H9 (cell line): Measurements from ENCODE around the gene TMEM117. TPM values are rescaled to one million over a fixed set of nuclear protein-coding genes. Genes with fewer than 3 reads are reported as not detected.

Experiments used
- DNase-seq: peaks from one replicate; pipeline ENCODE4 v3.0.0-alpha.2; 2017
- H2AFZ ChIP-seq: one replicate; pipeline ENCODE4 v1.6.1; 2013; ENCODE audit warnings: mild to moderate bottlenecking, low read length, control low read depth, moderate library complexity
- H2AK5ac ChIP-seq: 2 replicates; pipeline ENCODE4 v1.6.1; 2013; ENCODE audit warnings: low read length, control low read depth, mixed read lengths; ENCODE audit not compliant: insufficient read length
- H2BK120ac ChIP-seq: one replicate; pipeline ENCODE4 v1.6.1; 2013; ENCODE audit warnings: low read depth, mild to moderate bottlenecking, low read length, control low read depth, inconsistent platforms; ENCODE audit not compliant: poor library complexity, severe bottlenecking
- H2BK12ac ChIP-seq: 2 replicates; pipeline ENCODE4 v1.6.1; 2013; ENCODE audit warnings: low read length, control low read depth, mixed read lengths, low read depth; ENCODE audit not compliant: insufficient read length
- H2BK15ac ChIP-seq: 2 replicates; pipeline ENCODE4 v1.6.1; 2013; ENCODE audit warnings: low read depth, low read length, control low read depth
- H2BK20ac ChIP-seq: one replicate; pipeline ENCODE4 v1.6.1; 2013; ENCODE audit warnings: low read depth, mild to moderate bottlenecking, low read length, control low read depth, inconsistent platforms; ENCODE audit not compliant: poor library complexity, severe bottlenecking
- H2BK5ac ChIP-seq: 2 replicates; pipeline ENCODE4 v1.6.1; 2013; ENCODE audit warnings: low read length, control low read depth, mixed read lengths; ENCODE audit not compliant: insufficient read length
- H3K14ac ChIP-seq: 2 replicates; pipeline ENCODE4 v1.6.1; 2013; ENCODE audit warnings: low read length, control low read depth; ENCODE audit not compliant: insufficient read depth
- H3K18ac ChIP-seq: 2 replicates; pipeline ENCODE4 v1.6.1; 2013; ENCODE audit warnings: low read depth, mild to moderate bottlenecking, mixed read lengths, low read length, control low read depth; ENCODE audit not compliant: insufficient read length
- H3K23ac ChIP-seq: 2 replicates; pipeline ENCODE4 v1.6.1; 2013; ENCODE audit warnings: low read length, control low read depth, mixed read lengths, low read depth; ENCODE audit not compliant: insufficient read length
- H3K23me2 ChIP-seq: 2 replicates; pipeline ENCODE4 v1.6.1; 2013; ENCODE audit warnings: low read depth, mild to moderate bottlenecking, mixed read lengths, low read length, control low read depth; ENCODE audit not compliant: insufficient read length, poor library complexity, severe bottlenecking
- H3K27ac ChIP-seq: 2 replicates; pipeline ENCODE4 v1.5.1; 2013; ENCODE audit warnings: low read length, control low read depth, mixed read lengths, low read depth; ENCODE audit not compliant: insufficient read length
- H3K27me3 ChIP-seq: 2 replicates; pipeline ENCODE4 v1.6.1; 2013; ENCODE audit warnings: low read length, control low read depth, inconsistent platforms; ENCODE audit not compliant: insufficient read depth
- H3K4ac ChIP-seq: 2 replicates; pipeline ENCODE4 v1.6.1; 2013; ENCODE audit warnings: low read depth, mild to moderate bottlenecking, control low read depth, inconsistent platforms, low read length, moderate library complexity
- H3K4me1 ChIP-seq: 2 replicates; pipeline ENCODE4 v1.6.1; 2013; ENCODE audit warnings: low read length, control low read depth, inconsistent platforms; ENCODE audit not compliant: insufficient read depth
- H3K4me2 ChIP-seq: 2 replicates; pipeline ENCODE4 v1.6.1; 2013; ENCODE audit warnings: low read length, control low read depth, mixed read lengths; ENCODE audit not compliant: insufficient read length, insufficient read depth
- H3K56ac ChIP-seq: 2 replicates; pipeline ENCODE4 v1.6.1; 2013; ENCODE audit warnings: low read depth, mild to moderate bottlenecking, mixed read lengths, low read length, control low read depth; ENCODE audit not compliant: insufficient read length
- H3K79me1 ChIP-seq: 2 replicates; pipeline ENCODE4 v1.6.1; 2013; ENCODE audit warnings: low read depth, mild to moderate bottlenecking, moderate library complexity, low read length, control low read depth, inconsistent platforms; ENCODE audit not compliant: insufficient read depth, poor library complexity, severe bottlenecking
- H3K79me2 ChIP-seq: 2 replicates; pipeline ENCODE4 v1.6.1; 2013; ENCODE audit warnings: low read length, control low read depth, inconsistent platforms; ENCODE audit not compliant: insufficient read depth
- H3K9ac ChIP-seq: 2 replicates; pipeline ENCODE4 v1.6.1; 2013; ENCODE audit warnings: low read length, control low read depth, mixed read lengths; ENCODE audit not compliant: insufficient read length; ENCODE audit errors: extremely low read depth
- H3K9me3 ChIP-seq: one replicate; pipeline ENCODE4 v1.6.1; 2013; ENCODE audit warnings: low read depth, low read length, inconsistent platforms; ENCODE audit not compliant: control insufficient read depth
- H3T11ph ChIP-seq: one replicate; pipeline ENCODE4 v1.6.1; 2013; ENCODE audit warnings: mild to moderate bottlenecking, low read length, control low read depth, inconsistent platforms
- H4K20me1 ChIP-seq: one replicate; pipeline ENCODE4 v1.6.1; 2013; ENCODE audit not compliant: control insufficient read depth, insufficient read length, insufficient read depth
- H4K5ac ChIP-seq: 2 replicates; pipeline ENCODE4 v1.6.1; 2013; ENCODE audit warnings: low read depth, mild to moderate bottlenecking, mixed read lengths, low read length, control low read depth; ENCODE audit not compliant: insufficient read length
- H4K8ac ChIP-seq: replicated peaks from 2 replicates; pipeline ENCODE4 v1.6.1; 2013; ENCODE audit warnings: low read length, control low read depth, mixed read lengths, low read depth; ENCODE audit not compliant: insufficient read length
- H4K91ac ChIP-seq: 2 replicates; pipeline ENCODE4 v1.6.1; 2013; ENCODE audit warnings: low read depth, mild to moderate bottlenecking, moderate library complexity, mixed read lengths, low read length, control low read depth; ENCODE audit not compliant: insufficient read length
- H3K27ac Mint-ChIP-seq, 3 experiments: 2 replicates in 2 of 3; 3 replicates in 1 of 3; pipeline ENCODE4 v1.8.0; 2020 to 2021; ENCODE audit warnings: mixed read lengths in 3 of 3, mild to moderate bottlenecking in 1 of 3, moderate library complexity in 1 of 3
- H3K27me3 Mint-ChIP-seq: 2 replicates; pipeline ENCODE4 v1.8.0; 2021; ENCODE audit warnings: low read depth, mild to moderate bottlenecking, moderate library complexity, mixed read lengths
- H3K36me3 Mint-ChIP-seq, 3 experiments: 2 replicates in 2 of 3; 3 replicates in 1 of 3; pipeline ENCODE4 v1.8.0; 2020 to 2021; ENCODE audit warnings: low read depth in 3 of 3, mixed read lengths in 3 of 3; ENCODE audit not compliant: insufficient read depth in 1 of 3
- H3K4me1 Mint-ChIP-seq, 2 experiments: 2 replicates each; pipeline ENCODE4 v1.8.0; 2020; ENCODE audit warnings: mixed read lengths in 2 of 2
- H3K4me3 Mint-ChIP-seq, 2 experiments: 2 replicates in 1 of 2; 3 replicates in 1 of 2; pipeline ENCODE4 v1.8.0; 2020 to 2021; ENCODE audit warnings: mild to moderate bottlenecking in 2 of 2, mixed read lengths in 2 of 2, moderate library complexity in 1 of 2
- H3K9me3 Mint-ChIP-seq, 2 experiments: 2 replicates in 1 of 2; 3 replicates in 1 of 2; pipeline ENCODE4 v1.8.0; 2020; ENCODE audit warnings: mild to moderate bottlenecking in 2 of 2, mixed read lengths in 2 of 2, moderate library complexity in 1 of 2
- CTCF ChIP-seq: fragments of 200-600 bp; sonication (generic); conservative IDR thresholded peaks from 3 replicates; pipeline ENCODE4 v1.8.0; 2021; ENCODE audit warnings: antibody characterized with exemption, mild to moderate bottlenecking
- WGBS: extraction: QIAGEN DNeasy Blood & Tissue Kit; methylation state at CpG from one replicate; pipeline ENCODE4 v1.1.7; 2013; ENCODE audit warnings: missing lambda C conversion rate, low lambda C conversion rate, mixed read lengths; ENCODE audit not compliant: insufficient read length; ENCODE audit errors: extremely low coverage; 5-methylcytosine and 5-hydroxymethylcytosine counted together
- total RNA-seq: library from RNA; stranded (reverse); gene quantifications from 2 replicates; pipeline ENCODE4 v1.2.1, GENCODE V29; 2021

The TMEM117 gene
- total RNA-seq, 1 experiment from 2014 or later, result 1.7 TPM

GRCh38 chr12:43917896-43918295 lies 82.0 kb downstream of the TMEM117 start:
- no peaks in the 10 kb centered on the region for H3K27me3 Mint-ChIP-seq
- Histone ChIP-seq H4K5ac (no peak overlapping the region), H2AK5ac (no peak overlapping the region), H2BK20ac (no peak overlapping the region), H3K23me2 (no peaks in the 10 kb centered on the region), H4K91ac (no peak overlapping the region), H3K23ac (no peak overlapping the region), H3K4ac (no peak overlapping the region), H2BK5ac (no peak overlapping the region), H4K20me1 (no peaks in the 10 kb centered on the region), H3K56ac (no peak overlapping the region), H3K9ac (no peak overlapping the region), H3K79me1 (no peaks in the 10 kb centered on the region), H3K14ac (no peak overlapping the region), H3K18ac (no peak overlapping the region), H3K27me3 (no peaks in the 10 kb centered on the region), H2BK120ac (no peak overlapping the region), H3K4me2 (no peak overlapping the region), H3T11ph (no peak overlapping the region), H2AFZ (no peak overlapping the region), H3K4me1 (peaks cover 4% of the 10 kb centered on the region; the same call in 1 of the 2 replicates), H3K27ac (no peak overlapping the region), H2BK15ac (no peak overlapping the region), H2BK12ac (no peak overlapping the region), H4K8ac (no peak overlapping the region), H3K9me3 (no peaks in the 10 kb centered on the region), H3K79me2 (no peaks in the 10 kb centered on the region)
- WGBS, result no CpG with 5 or more reads among the region's 2 CpGs
- no peak overlapping the region; a peak in 1 of 7 replicates for H3K27ac Mint-ChIP-seq
- H3K36me3 Mint-ChIP-seq, result no peaks in the 10 kb centered on the region
- TF ChIP-seq CTCF, result no peak
- peaks cover 31 to 57% of the 10 kb centered on the region in 2 experiments for H3K4me1 Mint-ChIP-seq
- H3K4me3 Mint-ChIP-seq, result no peak overlapping the region
- no peaks in the 10 kb centered on the region; a peak in 1 of 5 replicates for H3K9me3 Mint-ChIP-seq
- no peak for DNase-seq
